Esophagus muscularis mucosa (tissue), 4 donors: ENCODE data around the gene PRAMEF2.
"Not testable (repeated sequence)": the region's sequence is repeated elsewhere in the genome, so short reads cannot be mapped to it uniquely, and the experiment has no call there.

Experiments
- CTCF ChIP-seq, 3 experiments: fragments of 200-600 bp in 2 of 3; fragments of 450-650 bp in 1 of 3; sonication (generic) in 2 of 3; IDR thresholded peaks; one replicate each; pipeline ENCODE4 v1.5.1; 2017 to 2019; ENCODE audit warnings: antibody characterized with exemption in 3 of 3, mild to moderate bottlenecking in 2 of 3, moderate library complexity in 1 of 3
- EP300 ChIP-seq: sonication (generic); formaldehyde crosslinking; IDR thresholded peaks from one replicate; pipeline ENCODE4 v1.6.1; 2017; ENCODE audit warnings: antibody characterized with exemption
- POLR2A ChIP-seq: fragments of 450-650 bp; IDR thresholded peaks from one replicate; pipeline ENCODE4 v1.6.1; 2017; ENCODE audit warnings: antibody characterized with exemption, moderate library complexity, mild to moderate bottlenecking, low read depth
- POLR2AphosphoS5 ChIP-seq, 2 donors: sonication (generic); formaldehyde crosslinking; IDR thresholded peaks; one replicate each; pipeline ENCODE4 v1.6.1; 2017; ENCODE audit warnings: antibody characterized with exemption in 2 of 2

- TF ChIP-seq POLR2A; CTCF (IDR thresholded peaks at IDR 0.05); POLR2AphosphoS5 (IDR thresholded peaks at IDR 0.05); EP300: not testable (repeated sequence)
Observed at GRCh38 chr1:12831310-12831709, 25.6 kb upstream of the PRAMEF2 start, which contains the start of gene PRAMEF11.
